ENCODE data around the gene REC114. TPM values are rescaled to one million over a fixed set of nuclear protein-coding genes. Genes with fewer than 3 reads are reported as not detected.

The REC114 gene
- total and polyA plus RNA-seq, 2 of the 8 experiments (the other 6 are each of a cell fraction or from before 2014, with no cell fraction given) = 0.12 TPM; not detected in 1

GRCh38 chr15:73440571-73440970, 2.4 kb upstream of the REC114 start:
- no peak overlapping the region for H3K4me2 ChIP-seq (ENCODE audit: insufficient read depth in 1 of 2, low read depth in 2 of 2, low read length in 2 of 2)
- no peaks in the 10 kb centered on the region for H3K9me3 ChIP-seq (ENCODE audit: insufficient read depth in 2 of 2, low read depth in 1 of 2, low read length in 1 of 2)
- H4K20me1 ChIP-seq (replicated peaks in 1 of 2; ENCODE audit: control insufficient read depth in 1 of 2, insufficient read depth in 2 of 2, low read length in 2 of 2) = no peaks in the 10 kb centered on the region
- no peak overlapping the region for H3K27ac ChIP-seq (ENCODE audit: low read depth, low read length)
- ChIA-PET POLR2A (ENCODE audit: partially characterized antibody) (no interaction called here), CTCF (ENCODE audit: partially characterized antibody) (interaction anchor here (0.9 to 1.5 kb wide), 5 partner anchors 10 to 135 kb away, joined by 3 to 5 read pairs (median 4); no protein-coding TSS in a partner anchor)
- FAIRE-seq = no peak
- H2BK20ac ChIP-seq (ENCODE audit: low read length) = no peak overlapping the region
- no peak overlapping the region for H4K8ac ChIP-seq (ENCODE audit: extremely low read depth, insufficient read depth, low read length)
- no peak overlapping the region for H2BK5ac ChIP-seq (ENCODE audit: low read depth, low read length)
- H3K4me3 ChIP-seq (ENCODE audit: extremely low read depth in 1 of 4, insufficient read depth in 2 of 4, low read depth in 3 of 4, low read length in 4 of 4) = no peak overlapping the region
- H4K5ac ChIP-seq (ENCODE audit: insufficient read length, low read depth, low read length) = no peak overlapping the region
- no peaks in the 10 kb centered on the region for H3K23me2 ChIP-seq (ENCODE audit: low read depth, low read length)
- no peak overlapping the region for H3K4ac ChIP-seq (replicated peaks; ENCODE audit: insufficient read length, low read depth, low read length)
- H3K18ac ChIP-seq (ENCODE audit: extremely low read depth, low read length) = no peak overlapping the region
- no peak overlapping the region for H2AK5ac ChIP-seq (ENCODE audit: low read depth, low read length)
- H3K56ac ChIP-seq (replicated peaks; ENCODE audit: insufficient read length, low read depth, low read length) = no peak overlapping the region
- H2AFZ ChIP-seq (ENCODE audit: low read length) = no peak overlapping the region
- no peak overlapping the region for H2BK12ac ChIP-seq (ENCODE audit: low read depth, low read length)
- H3K79me2 ChIP-seq (ENCODE audit: control insufficient read depth in 1 of 2, insufficient read depth in 2 of 2, low read length in 2 of 2) = no peaks in the 10 kb centered on the region
- no peak overlapping the region for H4K91ac ChIP-seq (replicated peaks; ENCODE audit: insufficient read length, low read length)
- no peak overlapping the region; the same call in 1 of the 2 replicates for H2BK15ac ChIP-seq (ENCODE audit: low read length)
- peaks cover 0 to 7% (median 0%) of the 10 kb centered on the region in 4 experiments; a peak in 1 of 7 replicates for H3K4me1 ChIP-seq (replicated peaks in 1 of 4; ENCODE audit: control insufficient read depth in 3 of 4, insufficient read depth in 4 of 4, low read length in 3 of 4)
- H3K36me3 ChIP-seq (ENCODE audit: control insufficient read depth in 2 of 4, insufficient read depth in 4 of 4, low read length in 3 of 4) = no peaks in the 10 kb centered on the region
- H3K9ac ChIP-seq (replicated peaks in 1 of 4; ENCODE audit: extremely low read depth in 1 of 4, low read depth in 3 of 4, low read length in 3 of 4) = no peak overlapping the region
- no peaks in the 10 kb centered on the region for H3K79me1 ChIP-seq (ENCODE audit: low read depth, low read length)
- H3K23ac ChIP-seq (ENCODE audit: insufficient read length) = no peak overlapping the region
- TF ChIP-seq MAX (IDR thresholded peaks at IDR 0.05) (no peak), GTF2F1 (IDR thresholded peaks at IDR 0.05; ENCODE audit: borderline replicate concordance, low read depth, low read length) (no peak), CTBP2 (IDR thresholded peaks at IDR 0.05; ENCODE audit: borderline replicate concordance, insufficient read depth, insufficient read length, low read length) (no peak), SIX5 (IDR thresholded peaks at IDR 0.05; ENCODE audit: low read depth, low read length) (no peak), KDM5A (IDR thresholded peaks at IDR 0.05; ENCODE audit: low read length) (no peak), JUN (IDR thresholded peaks at IDR 0.05; ENCODE audit: low read depth, low read length) (no peak), TBP (IDR thresholded peaks at IDR 0.05; ENCODE audit: low read depth, low read length) (no peak), ASH2L (IDR thresholded peaks at IDR 0.05; ENCODE audit: low read length) (no peak), TAF1 (IDR thresholded peaks at IDR 0.05; ENCODE audit: low read depth, low read length) (no peak), RBBP5 (IDR thresholded peaks at IDR 0.05; ENCODE audit: borderline replicate concordance, low read depth, low read length) (no peak)
- DNase-seq (ENCODE audit: low read depth in 1 of 2, low spot score in 2 of 2) = no peak
- 97% methylated on average over 3 of the region's 3 CpGs; no CpG with 5 or more reads in 1 of the 2 experiments for whole genome bisulfite sequencing, 2 experiments (ENCODE audit: extremely low coverage in 1 of 2, insufficient coverage in 1 of 2, insufficient read length in 1 of 2, insufficient replicate concordance in 2 of 2, low coverage in 1 of 2, low lambda C conversion rate in 2 of 2, missing lambda C conversion rate in 1 of 2)
- H2BK120ac ChIP-seq (replicated peaks; ENCODE audit: low read depth, low read length) = no peak overlapping the region
- no peaks in the 10 kb centered on the region for H3K27me3 ChIP-seq (replicated peaks in 1 of 4; ENCODE audit: control insufficient read depth in 3 of 4, extremely low read depth in 1 of 4, insufficient read depth in 3 of 4, low read length in 3 of 4)
- no peak overlapping the region for H3K14ac ChIP-seq (ENCODE audit: insufficient read length)
